HG02938 (cell line): ENCODE results near the gene ZNF644.
"Not testable (repeated sequence)": the region's sequence is repeated elsewhere in the genome, so short reads cannot be mapped to it uniquely, and the experiment has no call there.

ENCODE experiments used
- ATAC-seq: cut with Tn5 transposase; IDR thresholded peaks from one replicate; pipeline ENCODE4 v1.9.1; 2021; ENCODE audit warnings: mild to moderate bottlenecking, moderate library complexity; ENCODE audit not compliant: unreplicated experiment

Gene ZNF644

DNA sequence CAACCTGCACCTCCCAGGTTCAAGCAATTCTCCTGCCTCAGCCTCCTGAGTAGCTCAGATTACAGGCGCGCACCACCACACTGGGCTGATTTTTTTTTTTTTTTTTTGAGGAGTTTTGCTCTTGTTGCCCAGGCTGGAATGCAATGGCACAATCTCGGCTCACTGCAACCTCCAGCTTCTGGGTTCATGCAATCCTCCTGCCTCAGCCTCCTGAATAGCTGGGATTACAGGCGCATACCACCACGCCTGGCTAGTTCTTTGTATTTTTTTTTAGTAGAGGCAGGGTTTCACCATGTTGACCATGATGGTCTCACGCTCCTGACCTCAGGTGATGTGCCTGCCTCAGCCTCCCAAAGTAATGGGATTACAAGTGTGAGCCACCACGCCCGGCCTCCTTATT, 93.6 kb downstream of the ZNF644 start:
- not testable (repeated sequence) for ATAC-seq

DNA sequence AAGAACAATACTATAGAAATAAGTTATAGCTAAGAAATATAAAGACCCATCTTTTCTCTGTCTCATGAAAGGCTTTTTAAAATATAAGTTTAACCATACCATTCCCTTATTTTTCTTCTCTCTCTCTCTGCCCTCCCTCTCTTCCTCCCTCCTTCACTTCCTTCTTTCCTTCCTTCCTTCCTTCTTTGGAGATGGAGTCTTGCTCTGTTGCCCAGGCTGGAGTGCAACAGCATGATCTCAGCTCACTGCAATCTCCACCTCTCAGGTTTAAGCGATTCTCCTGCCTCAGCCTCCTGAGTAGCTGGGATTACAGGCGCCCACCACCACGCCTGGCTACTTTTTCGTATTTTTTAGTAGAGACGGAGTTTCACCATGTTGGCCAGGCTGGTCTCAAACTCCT, 94.2 kb downstream of the ZNF644 start:
- ATAC-seq: not testable (repeated sequence)

DNA sequence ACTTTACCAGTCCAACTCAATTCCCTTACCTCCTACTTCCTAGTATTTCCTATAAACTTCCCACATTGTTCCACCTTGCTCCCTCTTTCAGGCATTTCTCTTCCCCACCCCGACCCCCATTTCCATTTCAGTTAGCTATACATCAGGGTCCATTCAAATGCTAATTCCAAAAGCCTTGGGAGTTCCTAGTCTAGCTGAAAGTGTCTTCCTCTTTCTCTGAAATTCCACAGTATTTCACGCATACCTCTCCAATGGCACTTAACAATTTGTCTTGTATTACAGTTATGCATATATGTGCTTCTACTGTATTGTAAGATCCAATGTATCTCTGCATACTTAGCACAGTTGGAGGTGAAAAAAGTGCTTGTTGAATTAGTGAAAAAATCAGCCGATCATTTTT, 94.9 kb downstream of the ZNF644 start:
- ATAC-seq: no peak

GRCh38 chr1:90925928-90926869, 95.6 kb downstream of the ZNF644 start:
- ATAC-seq: no peak

DNA sequence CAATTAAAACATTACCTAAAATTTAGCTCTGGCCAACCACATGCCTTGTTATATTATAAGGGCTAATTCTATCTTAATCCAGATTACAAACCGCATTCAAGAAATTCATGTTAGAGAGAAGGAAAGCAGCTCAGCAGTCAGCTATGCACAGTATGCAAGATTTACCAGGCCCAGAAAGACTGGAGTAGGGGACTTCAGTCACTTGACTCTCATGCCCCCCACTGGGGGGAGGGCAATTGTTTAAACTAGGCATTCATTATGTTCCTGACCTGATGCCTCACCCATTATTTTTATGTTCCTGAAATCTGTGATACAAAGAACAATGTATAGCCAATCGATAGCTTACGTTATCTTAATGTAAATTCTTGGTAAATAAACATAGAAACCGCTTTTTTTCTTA, 96.9 kb downstream of the ZNF644 start:
- no peak for ATAC-seq

DNA sequence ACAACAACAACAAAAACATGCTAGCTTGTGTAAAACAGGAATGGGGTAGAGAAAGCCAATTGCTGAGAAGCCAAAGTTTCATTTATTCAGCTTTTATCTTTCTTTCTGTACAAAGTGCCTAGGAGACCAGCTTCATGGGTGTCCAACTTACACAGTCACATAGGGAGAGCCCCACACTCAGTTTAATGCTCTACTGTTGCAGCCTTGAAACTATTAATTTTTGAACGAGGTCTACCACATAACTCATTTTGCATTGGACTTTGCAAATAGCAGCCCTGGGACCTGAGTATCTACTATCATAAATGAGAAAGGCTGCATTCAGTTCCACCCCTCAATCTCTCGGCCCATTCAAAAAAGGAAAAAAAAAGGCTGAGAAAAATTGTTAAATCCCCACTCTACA, 98.8 kb downstream of the ZNF644 start:
- ATAC-seq: peak; percentile 45

DNA sequence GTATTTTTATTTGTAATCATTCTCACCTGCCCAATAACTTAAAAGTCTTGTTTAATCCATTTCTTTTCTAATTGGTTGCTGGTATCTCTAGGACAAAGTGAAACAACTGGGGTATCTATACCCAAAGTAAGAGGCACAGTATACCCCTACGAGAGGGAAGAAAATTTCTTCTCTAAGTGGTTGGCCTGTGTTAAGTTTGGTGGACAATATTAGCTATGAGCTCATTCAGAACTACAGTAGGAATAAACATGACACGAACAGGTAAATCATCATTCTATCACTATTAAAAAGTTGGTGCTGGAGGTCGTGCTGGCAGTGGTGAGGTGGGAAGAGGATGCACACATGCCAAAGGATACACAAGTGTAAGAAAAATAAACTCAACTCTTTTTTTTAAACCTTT, 99.6 kb downstream of the ZNF644 start:
- no peak for ATAC-seq

DNA sequence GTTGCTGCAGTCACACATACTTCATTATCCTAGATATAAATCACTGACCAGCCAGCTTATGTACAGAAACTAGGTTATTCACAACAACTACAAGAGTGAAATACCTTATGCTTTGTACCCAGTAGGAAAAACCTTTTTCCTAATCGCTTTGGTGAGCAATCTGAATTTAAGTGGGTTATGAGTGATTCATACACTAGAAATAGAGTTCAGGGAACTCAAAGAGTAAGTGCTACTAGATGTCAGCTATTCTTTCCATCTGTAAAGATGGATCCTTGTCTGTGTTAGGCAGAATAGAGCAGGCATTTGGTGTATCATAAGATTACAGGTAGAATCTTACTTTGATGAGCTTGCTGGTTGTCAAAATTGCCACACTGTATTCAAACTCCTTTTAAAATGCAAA, 101.9 kb downstream of the ZNF644 start:
- peak; percentile 5 for ATAC-seq

DNA sequence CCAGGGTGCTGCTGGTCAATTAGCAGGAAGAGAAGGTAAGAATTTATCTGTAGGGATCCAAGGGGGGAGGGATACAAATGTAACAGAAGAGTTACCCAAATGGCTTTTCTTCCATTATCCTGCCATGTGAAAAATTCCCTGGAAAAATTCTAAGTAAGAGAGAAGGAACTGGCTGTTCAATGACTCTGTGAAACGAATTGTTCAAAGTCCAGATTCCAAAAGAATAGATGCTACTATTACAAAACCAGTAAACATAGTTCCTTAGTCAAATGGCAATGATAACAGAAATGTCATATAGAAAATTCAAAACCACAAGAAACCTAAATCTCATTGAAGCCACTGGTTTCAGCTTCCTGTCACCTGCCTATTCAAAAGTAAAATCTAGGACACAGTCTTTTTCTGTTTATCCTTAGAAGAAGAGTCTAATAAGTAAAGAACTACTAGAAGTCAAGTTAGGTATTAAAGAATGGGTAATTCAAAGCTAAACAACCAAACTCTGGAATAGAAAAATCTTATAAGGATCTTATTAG, 102.6 kb downstream of the ZNF644 start:
- ATAC-seq: peak; percentile 57

GRCh38 chr1:90911353-90911752, 110.5 kb downstream of the ZNF644 start:
- ATAC-seq: no peak

DNA sequence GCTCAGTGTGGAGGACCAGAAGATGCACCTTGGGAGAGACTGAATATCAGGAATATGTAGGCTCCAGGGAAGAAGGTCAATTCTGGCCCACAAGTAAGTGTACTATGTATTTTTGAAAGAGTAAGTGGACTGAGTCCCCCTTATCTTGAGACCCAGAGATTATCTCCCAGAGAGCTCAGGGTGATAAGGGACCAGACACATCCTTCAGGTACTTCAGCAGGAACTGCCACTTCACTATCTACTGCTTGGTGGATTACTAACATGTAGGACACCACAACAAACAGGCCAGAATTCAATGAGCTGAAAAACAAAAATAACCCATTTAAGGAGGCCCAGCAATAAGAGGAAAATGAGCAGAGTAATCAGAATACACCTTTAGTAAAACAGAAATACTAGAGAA, 119.2 kb downstream of the ZNF644 start:
- ATAC-seq: no peak

DNA sequence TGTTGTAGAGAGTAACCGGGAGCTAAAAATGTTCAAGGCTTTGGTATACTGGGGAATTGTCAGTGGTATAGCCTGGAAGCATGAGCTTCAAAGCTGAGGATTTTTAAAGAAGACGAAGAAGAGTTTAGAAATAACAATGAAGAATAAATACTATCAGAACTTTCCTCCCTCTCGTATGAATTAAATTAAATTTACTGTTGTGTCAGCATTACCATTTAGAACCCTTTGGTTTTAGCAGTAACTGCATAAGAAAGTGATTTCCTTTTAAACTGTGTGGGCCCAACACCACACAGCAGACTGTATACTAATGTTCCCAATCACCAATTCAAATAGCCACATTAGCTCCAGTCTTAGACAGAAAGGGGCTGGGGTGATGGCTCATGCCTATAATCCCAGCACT, 122.6 kb downstream of the ZNF644 start:
- ATAC-seq: no peak

GRCh38 chr1:90893679-90894078, 128.2 kb downstream of the ZNF644 start:
- ATAC-seq: not testable (repeated sequence)

DNA sequence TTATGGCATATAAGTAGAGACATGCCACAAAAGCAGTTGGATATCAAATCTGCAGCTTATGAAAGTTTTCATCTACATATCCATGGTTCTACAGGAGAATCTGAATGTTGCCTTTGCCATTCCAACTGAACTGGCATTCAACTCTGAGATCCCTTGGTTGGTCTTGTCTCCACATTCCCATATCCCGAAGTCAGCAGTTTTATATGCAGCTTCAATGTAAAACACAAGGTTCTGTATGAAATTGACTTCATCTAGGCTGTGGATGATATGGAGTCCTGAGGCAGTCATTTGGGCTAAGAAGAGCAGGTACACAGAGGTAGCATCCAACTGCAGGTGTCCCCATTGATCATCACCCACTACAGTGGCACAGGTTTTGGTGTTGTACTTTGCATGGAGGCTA, 129.0 kb downstream of the ZNF644 start:
- ATAC-seq: not testable (repeated sequence)

GRCh38 chr1:90892196-90892595, 129.6 kb downstream of the ZNF644 start:
- not testable (repeated sequence) for ATAC-seq

DNA sequence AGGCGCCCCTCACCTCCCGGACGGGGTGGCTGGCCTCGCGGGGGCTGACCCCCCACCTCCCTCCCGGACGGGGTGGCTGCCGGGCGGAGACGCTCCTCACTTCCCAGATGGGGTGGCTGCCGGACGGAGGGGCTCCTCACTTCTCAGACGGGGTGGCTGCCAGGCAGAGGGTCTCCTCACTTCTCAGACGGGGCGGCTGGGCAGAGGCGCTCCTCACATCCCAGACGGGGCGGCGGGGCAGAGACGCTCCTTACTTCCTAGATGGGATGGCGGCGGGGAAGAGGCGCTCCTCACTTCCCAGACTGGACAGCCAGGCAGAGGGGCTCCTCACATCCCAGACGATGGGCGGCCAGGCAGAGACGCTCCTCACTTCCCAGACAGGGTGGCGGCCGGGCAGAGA, 130.1 kb downstream of the ZNF644 start:
- not testable (repeated sequence) for ATAC-seq

- ATAC-seq: no peak
Measured at GRCh38 chr1:90882221-90882620, 139.6 kb downstream of the ZNF644 start.

DNA sequence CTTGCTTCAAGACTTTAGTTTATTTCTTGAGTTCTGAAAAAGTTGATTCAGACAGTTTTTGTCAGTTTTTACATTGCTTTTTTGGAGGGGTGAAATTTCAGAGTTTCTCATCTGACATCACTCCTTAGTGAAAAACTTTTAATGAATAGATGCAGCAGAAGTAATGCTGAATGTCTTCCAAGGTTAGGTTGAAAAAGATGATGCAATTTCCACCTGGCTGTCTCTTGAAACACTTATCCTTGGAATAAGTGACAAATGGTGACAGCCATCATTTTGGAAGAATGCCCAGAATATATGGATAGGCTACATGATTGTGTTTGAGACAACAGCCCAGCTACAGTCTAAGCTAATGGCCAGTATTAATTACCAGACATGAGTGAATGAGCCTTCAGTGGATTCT, 140.8 kb downstream of the ZNF644 start:
- no peak for ATAC-seq

GRCh38 chr1:90879281-90879680, 142.6 kb downstream of the ZNF644 start:
- ATAC-seq: no peak

GRCh38 chr1:90876101-90876500, 145.7 kb downstream of the ZNF644 start:
- no peak for ATAC-seq
